Eye (tissue), 1 donor: ENCODE data around the gene PEX7.
"Not testable (repeated sequence)": the region's sequence is repeated elsewhere in the genome, so short reads cannot be mapped to it uniquely, and the experiment has no call there.

Experiments
- DNase-seq: peaks from one replicate; pipeline ENCODE4 v3.0.0-alpha.2; 2015

The PEX7 gene

DNA sequence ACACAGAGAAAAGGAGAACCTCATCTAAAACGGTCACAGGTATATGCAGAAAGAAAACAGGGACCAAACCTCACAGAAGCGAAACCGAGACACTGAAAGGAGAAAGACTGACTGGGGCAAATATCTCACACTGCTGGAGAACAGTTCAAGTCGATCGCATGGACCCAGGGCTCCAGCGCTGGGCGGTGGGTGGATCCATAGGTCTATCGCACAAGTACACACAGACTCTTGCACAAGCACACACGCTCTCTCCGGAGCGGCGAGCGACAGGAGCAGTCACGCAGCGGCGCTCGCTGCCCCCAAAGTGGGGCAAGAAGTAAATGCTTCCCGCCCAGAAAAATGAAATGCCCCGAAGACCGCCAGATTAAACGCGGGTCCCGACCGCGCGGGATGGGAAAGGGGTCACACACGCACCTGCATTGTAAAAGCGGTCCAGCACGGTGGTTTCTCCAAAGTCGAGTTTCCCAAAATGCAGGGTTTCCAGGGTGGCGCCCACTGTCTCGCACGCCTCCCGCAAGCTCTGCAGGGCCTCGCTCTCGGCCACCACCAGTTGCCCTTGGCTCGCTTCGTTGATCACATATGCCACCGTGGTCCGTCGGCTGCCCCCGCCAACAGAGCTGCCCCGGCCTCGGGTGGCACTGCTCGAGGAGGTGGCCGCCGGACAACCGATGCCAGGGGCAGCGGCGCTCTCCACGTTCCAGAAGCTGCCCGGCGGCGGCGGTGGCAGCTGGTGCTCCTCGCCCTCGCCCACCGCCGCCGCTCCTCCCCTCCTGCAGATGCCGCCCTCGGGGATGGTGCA, 30.9 kb upstream of the PEX7 start:
- peak; percentile 64 for DNase-seq

DNA sequence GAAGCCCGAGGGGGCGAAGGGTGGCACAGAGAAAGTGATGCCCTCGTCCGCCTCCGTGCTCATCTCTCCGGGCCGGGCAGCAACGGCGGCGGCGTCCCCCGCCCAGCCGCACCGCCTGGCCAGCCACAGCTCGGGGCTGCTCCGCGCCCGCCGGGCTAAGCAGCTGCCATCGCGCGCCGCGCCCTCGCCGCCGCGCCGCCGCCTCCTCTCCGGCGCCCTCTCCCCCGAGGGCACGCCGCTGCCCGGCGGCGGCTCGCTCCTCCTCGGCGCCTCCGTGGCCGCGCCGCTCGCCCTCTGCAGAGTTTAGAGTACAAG, 30.3 kb upstream of the PEX7 start:
- peak; percentile 80 for DNase-seq

DNA sequence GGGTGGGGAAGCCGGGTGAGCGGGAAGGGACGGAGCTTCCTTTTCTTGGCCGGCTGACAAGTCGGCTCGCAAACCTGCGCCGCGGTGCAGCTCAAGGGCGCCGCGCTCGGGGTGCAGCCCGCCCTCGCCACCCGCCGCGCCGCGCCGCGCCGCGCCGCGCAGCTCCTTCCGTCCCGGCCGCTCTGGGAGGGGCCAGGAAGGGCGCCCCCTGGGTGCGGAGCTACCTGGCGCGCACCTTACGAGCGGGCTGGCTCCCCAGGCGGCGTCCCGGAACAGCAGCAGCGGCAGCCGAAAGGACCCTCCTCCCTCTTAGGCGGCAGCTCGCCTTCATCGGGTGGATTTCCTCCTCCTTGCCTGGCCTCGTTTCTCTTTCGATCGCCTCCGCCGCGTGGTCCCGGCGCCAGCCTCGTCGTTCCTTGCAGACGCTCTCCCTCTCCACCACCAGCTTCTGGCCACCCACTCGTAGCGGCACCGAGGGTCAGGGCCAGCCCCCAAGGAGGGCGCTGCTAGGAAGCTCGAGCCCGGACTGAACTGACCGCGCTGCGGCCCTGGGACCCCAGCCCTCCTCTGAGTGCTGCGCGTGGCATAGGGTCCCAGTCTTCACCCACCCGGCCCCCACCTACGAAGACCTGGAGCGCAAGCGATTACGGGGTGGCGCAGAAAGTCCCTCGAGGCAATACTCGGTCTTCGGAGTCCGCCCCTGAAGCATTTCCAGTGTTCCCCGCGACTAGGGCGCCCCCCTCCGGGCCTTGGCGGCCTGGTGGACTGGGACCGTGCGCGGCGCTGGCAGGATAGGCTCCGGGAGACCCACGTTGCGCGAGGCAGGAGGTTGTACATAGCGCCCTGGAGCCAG, 29.8 kb upstream of the PEX7 start, which contains the start of gene MAP3K5:
Gene MAP3K5 (minus strand): TSS at position 68 of the 853 bp plus-strand sequence. CDS start 320 bp downstream, outside the sequence.
- DNase-seq, result peak; percentile 93

DNA sequence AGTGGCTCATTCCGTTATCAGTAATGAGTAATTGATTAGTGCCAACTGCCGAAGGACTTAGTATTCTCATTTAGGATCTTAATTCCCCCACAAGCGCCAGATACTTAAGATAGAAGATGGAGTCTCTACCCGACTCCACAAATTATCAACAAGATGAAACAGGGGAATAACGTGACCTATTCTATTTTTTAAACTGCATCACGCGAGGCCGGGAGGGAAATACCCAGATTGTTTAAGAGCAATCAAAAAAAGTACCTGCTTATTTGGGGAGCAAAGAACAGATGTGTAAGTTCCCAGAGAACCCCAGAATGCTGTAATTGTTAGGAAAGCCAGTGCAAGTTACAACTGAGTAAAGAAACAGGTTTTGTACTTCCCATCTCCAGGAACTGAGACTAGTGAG, 29.0 kb upstream of the PEX7 start:
- DNase-seq, result no peak

DNA sequence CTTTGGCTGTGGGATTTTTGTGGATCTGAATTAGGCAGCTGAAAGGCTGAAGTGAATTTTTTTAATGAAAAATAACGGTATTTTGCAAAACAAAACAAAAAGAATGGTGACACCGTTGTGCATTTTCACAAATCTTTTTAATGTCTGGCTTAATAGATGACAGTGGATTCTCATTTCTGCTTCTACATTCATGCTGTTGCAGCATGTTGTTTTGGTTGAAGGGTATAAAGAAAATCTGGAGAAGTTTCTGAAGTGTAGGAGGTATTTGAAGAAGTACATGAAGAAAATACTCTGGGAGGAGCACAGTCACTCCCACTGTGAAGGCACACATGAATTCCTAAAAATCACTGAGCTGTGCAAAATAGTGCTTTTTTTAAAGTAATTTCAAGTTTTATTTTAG, 27.0 kb upstream of the PEX7 start:
- DNase-seq, result no peak

DNA sequence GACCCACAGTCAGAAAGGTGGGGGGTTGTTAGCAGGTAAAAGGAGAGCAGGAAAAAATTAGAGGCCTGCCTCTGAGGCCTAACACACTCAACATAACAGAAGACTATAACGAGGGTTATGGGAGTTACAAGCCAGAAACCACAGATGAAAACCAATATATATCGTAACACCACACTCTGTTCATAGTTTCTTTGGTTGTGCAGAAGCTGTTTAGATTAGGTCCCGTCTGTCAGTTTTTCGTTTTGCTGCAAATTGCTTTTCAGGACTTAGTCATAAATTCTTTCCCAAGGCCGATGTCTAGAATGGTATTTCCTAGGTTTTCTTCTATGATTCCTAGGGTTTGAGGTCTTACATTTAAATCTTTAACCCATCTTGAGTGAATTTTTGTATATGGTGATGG, 26.4 kb upstream of the PEX7 start:
- DNase-seq, result no peak

- no peak for DNase-seq
Measured at GRCh38 chr6:136798044-136798443, 24.3 kb upstream of the PEX7 start.

GRCh38 chr6:136801581-136801980, 20.8 kb upstream of the PEX7 start:
- DNase-seq, result no peak

- DNase-seq, result no peak
Measured at GRCh38 chr6:136803608-136804007, 18.8 kb upstream of the PEX7 start.

DNA sequence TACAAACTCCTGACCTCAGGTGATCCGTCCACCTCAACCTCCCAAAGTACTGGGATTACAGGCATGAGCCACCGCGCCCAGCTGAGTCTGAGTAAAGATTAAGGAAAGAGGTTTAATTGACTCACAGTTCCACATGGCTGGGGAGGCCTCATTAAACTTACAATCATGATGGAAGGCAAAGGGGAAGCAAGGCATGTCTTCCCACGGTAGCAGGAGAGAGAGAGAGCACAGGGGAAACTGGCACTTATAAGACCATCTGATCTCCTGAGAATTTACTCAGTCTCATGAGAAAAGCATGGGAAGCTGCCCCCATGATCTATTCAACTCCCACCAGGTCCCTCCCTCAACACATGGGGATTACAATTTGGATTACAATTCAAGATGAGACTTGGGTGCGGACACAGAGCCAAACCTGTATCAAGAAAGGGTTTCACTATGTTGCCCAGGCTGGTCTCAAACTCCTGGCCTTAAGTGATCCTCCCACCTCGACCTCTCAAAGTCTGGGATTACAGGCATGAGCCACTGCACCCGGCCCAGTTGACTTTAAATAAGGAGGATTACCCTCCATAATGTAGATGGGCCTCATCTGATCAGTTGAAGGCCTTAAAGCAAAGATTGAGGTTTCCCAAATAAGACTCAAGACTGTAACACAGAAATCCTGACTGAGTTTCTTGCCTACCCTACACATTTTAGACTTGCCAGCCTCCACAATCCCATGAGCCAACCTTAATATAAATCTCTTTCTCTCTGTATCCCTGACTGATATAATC, 13.1 kb upstream of the PEX7 start:
- no peak for DNase-seq

- no peak for DNase-seq
Measured at GRCh38 chr6:136811272-136811671, 11.1 kb upstream of the PEX7 start.

GRCh38 chr6:136812174-136812573, 10.2 kb upstream of the PEX7 start:
- no peak for DNase-seq

DNA sequence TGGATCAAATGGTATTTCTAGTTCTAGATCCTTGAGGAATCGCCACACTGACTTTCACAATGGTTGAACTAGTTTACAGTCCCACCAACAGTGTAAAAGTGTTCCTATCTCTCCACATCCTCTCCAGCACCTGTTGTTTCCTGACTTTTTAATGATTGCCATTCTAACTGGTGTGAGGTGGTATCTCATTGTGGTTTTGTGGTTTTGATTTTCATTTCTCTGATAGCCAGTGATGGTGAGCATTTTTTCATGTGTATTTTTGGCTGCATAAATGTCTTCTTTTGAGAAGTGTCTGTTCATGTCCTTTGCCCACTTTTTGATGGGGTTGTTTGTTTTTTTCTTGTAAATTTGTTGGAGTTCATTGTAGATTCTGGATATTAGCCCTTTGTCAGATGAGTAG, 6.8 kb upstream of the PEX7 start:
- not testable (repeated sequence) for DNase-seq

- DNase-seq, result no peak
Measured at GRCh38 chr6:136816656-136817055, 5.7 kb upstream of the PEX7 start.

- DNase-seq, result no peak
Measured at GRCh38 chr6:136820561-136820960, 1.8 kb upstream of the PEX7 start.

DNA sequence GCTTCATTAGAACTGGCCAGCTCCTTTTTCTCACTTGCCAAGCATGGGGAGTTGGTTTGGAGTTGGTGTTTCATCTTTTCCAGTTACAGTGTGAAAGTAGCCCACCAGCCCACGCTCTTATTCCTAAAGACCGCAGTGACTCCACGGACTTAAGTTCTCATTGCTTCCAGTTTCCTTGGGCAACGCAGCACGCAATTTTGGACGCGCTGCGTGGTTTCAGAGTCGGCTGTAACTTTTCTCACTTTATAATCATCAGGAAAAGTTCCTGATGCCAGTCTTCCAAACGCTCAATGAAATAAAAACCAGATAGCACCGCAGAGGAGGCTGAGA, 381 bp upstream of the PEX7 start:
- no peak for DNase-seq

DNA sequence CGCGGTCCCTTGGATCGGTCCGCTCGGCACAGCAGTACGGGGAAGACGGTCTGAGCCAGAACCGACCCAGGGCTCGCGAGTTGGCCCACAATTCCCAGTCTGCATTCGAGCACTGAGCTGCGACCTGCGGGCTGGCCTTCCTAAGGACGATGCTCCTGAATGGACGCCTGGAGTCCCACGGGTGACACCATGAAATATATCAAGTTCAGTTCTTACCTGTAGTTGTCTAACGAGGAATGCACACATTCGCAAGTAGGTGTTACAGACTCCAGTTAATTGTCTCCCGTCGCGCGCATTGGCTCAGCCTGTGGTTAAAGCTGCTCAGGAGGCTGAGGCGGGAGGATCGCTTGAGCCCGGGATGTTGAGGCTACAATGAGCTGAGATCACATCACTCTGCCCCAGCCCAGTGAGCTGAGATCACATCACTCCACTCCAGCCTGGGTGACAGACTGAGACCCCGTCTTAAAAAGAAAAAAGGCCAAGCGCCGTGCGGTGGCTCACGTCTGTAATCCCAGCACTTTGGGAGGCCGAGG, 802 bp downstream of the PEX7 start:
- DNase-seq, result no peak

GRCh38 chr6:136826216-136826615, 3.8 kb downstream of the PEX7 start:
- DNase-seq, result no peak

DNA sequence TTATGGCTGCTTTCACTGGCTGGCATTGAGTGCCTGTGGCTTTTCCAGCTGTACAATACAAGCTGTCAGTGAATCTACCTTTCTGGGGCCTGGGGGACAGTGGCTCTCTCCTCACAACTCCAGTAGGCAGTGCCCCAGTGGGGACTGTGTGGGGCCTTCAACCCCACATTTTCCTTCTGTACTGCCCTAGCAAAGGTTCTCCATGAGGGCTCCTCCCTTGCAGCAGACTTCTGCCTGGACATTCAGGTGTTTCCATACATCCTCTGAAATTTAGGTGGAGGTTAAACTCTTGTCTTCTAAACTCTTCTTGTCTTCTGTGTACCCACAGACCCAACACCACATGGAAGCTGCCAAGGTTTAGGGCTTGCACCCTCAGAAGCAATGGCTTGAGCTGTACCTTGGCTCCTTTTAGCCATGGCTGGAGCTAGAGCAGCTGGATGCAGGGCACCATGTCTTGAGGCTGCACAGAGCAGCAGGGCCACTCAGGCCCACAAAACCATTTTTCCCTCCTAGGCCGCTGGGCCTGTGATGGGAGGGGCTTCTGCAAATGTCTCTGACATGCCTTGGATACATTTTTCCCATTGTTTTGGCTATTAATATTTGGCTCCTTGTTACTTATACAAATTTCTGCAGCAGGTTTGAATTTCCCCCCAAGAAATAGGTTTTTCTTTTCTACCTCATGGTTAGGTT, 9.6 kb downstream of the PEX7 start:
- DNase-seq, result no peak

DNA sequence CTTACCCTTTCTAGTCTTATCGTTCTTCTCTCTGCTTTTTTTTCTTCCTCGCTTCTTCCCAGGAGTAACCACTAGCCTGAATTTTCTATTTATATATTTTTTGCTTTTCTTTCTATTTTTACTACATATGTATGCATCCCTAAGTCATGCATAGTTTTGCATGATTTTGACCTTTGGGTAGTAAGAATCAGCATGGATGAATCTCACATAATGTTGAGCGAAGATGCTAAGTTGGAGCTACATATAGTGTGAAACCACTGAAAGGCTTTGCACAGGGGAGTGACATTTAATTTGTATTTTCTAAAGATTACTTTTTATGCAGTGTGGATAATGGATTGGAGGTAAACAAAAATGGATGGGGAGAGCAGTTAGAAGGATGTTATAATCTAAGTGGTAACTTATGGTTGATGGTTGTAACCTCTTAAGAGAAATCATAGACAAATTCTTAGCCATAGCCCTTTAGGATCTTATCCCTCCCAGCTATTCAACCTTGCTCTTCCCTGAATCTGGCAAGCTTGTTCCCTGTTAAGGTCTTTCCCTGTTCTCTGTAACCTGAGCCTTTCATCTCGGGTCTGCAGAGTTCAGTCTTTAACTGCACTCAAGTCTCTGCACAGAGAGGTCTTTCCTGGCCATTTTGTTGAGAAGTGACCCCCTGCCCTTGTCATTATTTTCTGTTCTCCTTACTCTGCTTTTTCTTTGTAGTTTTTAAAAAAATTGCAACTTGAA, 18.0 kb downstream of the PEX7 start:
- DNase-seq, result no peak

GRCh38 chr6:136843210-136843609, 20.8 kb downstream of the PEX7 start:
- no peak for DNase-seq

GRCh38 chr6:136846046-136846445, 23.7 kb downstream of the PEX7 start:
- DNase-seq, result peak; percentile 64
